Measurements from ENCODE around the gene PARPBP.
"Not testable (repeated sequence)": the region's sequence is repeated elsewhere in the genome, so short reads cannot be mapped to it uniquely, and the experiment has no call there.

- TF ChIP-seq CTCF (IDR thresholded peaks at IDR 0.05; ENCODE audit: poor library complexity, severe bottlenecking); EZH2 (IDR thresholded peaks at IDR 0.05; ENCODE audit: borderline replicate concordance, insufficient read depth, low read length, poor library complexity, severe bottlenecking); MXI1 (conservative IDR thresholded peaks at IDR 0.05; ENCODE audit: poor library complexity, severe bottlenecking); POLR2AphosphoS5 (IDR thresholded peaks at IDR 0.05); RAD21 (conservative IDR thresholded peaks at IDR 0.05); TAF1 (IDR thresholded peaks at IDR 0.05; ENCODE audit: low read depth): not testable (repeated sequence)
Observed at GRCh38 chr12:102131442-102131841, 11.5 kb downstream of the PARPBP start.
